BLaER1 (cell line): Measurements from ENCODE around the gene CLSTN2.

Experiments
- H3K27ac ChIP-seq: shearing (Covaris generic); formaldehyde crosslinking; 2 replicates; pipeline ENCODE4 v1.8.1; 2022
- H3K27me3 ChIP-seq: shearing (Covaris generic); formaldehyde crosslinking; 2 replicates; pipeline ENCODE4 v1.8.1; 2022
- H3K36me3 ChIP-seq: shearing (Covaris generic); formaldehyde crosslinking; 2 replicates; pipeline ENCODE4 v1.8.1; 2022
- H3K4me1 ChIP-seq: shearing (Covaris generic); formaldehyde crosslinking; 2 replicates; pipeline ENCODE4 v1.8.1; 2022
- H3K4me2 ChIP-seq: shearing (Covaris generic); formaldehyde crosslinking; 2 replicates; pipeline ENCODE4 v1.8.1; 2022
- H3K4me3 ChIP-seq: shearing (Covaris generic); formaldehyde crosslinking; 2 replicates; pipeline ENCODE4 v1.8.1; 2022
- H3K9ac ChIP-seq: shearing (Covaris generic); formaldehyde crosslinking; 2 replicates; pipeline ENCODE4 v1.8.1; 2022
- H3K9me3 ChIP-seq: shearing (Covaris generic); formaldehyde crosslinking; 2 replicates; pipeline ENCODE4 v1.8.1; 2022
- H4K20me1 ChIP-seq: shearing (Covaris generic); formaldehyde crosslinking; 2 replicates; pipeline ENCODE4 v1.8.1; 2022
- Cebpa-rat ChIP-seq: shearing (Covaris generic); IDR thresholded peaks from 2 replicates; pipeline ENCODE4 v1.8.1; 2022

CLSTN2 gene

DNA sequence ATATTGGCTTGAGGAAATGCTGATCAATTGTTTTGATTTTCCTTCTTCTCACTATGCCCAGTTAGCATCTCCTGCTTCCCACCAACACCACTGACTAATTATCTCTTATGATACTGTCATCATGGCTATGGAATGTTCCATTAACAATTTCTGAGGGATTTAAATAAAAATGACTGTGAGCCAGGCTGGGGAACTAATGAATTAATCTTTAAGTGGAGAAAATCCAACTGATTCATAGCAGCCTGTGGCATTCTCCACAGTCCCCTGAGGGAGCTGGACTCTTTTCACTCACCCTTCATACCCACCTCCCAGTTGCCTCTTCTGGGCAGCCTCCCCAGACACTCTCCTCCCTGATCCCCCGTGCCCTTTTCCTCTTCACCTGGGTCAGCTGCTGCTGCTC lies 353.6 kb downstream of the CLSTN2 start:
- no peak overlapping the region for H3K4me3 ChIP-seq
- no peak overlapping the region for H3K27ac ChIP-seq
- no peak overlapping the region for H3K9ac ChIP-seq
- H3K9me3 ChIP-seq = no peaks in the 10 kb centered on the region
- no peak for TF ChIP-seq Cebpa-rat
- H3K4me1 ChIP-seq = no peaks in the 10 kb centered on the region
- no peaks in the 10 kb centered on the region for H3K36me3 ChIP-seq
- no peak overlapping the region for H3K4me2 ChIP-seq
- no peaks in the 10 kb centered on the region for H3K27me3 ChIP-seq
- no peaks in the 10 kb centered on the region for H4K20me1 ChIP-seq

DNA sequence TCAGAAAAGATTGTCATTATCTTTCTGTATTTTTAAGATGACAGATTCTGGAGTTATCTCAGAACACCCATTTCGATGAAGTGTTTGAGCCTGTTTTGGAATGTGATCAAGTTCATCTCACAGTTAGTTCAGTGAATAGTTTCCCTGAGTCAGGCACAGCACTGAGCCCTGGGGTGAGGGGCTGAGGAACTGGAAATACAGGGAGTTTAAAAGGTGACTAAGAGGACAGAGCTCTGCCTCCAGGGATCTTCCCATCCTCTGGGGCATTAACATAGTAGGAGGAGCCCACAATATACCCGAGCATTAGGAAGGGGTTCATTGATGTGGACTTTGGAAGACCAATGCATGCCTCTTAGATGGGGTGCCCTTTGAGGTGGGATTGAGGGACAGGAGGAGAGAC lies 355.1 kb downstream of the CLSTN2 start:
- no peak overlapping the region for H3K4me3 ChIP-seq

DNA sequence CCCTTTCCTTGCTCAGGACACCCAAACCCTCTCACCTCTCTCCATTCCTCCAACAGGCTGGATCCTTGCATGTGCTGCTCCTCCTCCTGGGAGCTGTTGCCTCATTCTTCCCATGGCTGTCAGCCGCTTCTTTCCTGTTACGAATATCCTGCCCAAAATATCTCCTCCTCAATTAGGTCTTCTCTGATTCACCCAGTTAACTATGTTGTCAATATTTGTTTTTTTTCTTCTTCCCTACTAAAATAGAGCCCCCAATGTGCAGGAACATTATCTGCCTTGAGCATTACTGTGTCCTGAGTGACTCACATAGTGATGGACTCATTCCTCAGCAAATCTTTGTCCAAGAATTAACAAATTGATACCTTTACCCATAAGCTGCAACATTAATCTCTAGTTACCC lies 357.2 kb downstream of the CLSTN2 start:
- H3K4me1 ChIP-seq = no peaks in the 10 kb centered on the region
- H3K27ac ChIP-seq = no peak overlapping the region
- H3K9me3 ChIP-seq = no peaks in the 10 kb centered on the region
- TF ChIP-seq Cebpa-rat = no peak
- no peaks in the 10 kb centered on the region for H3K36me3 ChIP-seq
- no peak overlapping the region for H3K4me2 ChIP-seq
- no peaks in the 10 kb centered on the region for H4K20me1 ChIP-seq
- no peak overlapping the region for H3K9ac ChIP-seq
- no peak overlapping the region for H3K4me3 ChIP-seq
- H3K27me3 ChIP-seq = no peaks in the 10 kb centered on the region

More for the DNA sequence above, 355.1 kb downstream of the CLSTN2 start:
- no peaks in the 10 kb centered on the region for H3K4me1 ChIP-seq
- H3K4me2 ChIP-seq = no peak overlapping the region
- TF ChIP-seq Cebpa-rat = no peak
- no peak overlapping the region for H3K27ac ChIP-seq
- H3K36me3 ChIP-seq = no peaks in the 10 kb centered on the region
- H4K20me1 ChIP-seq = no peaks in the 10 kb centered on the region
- H3K9me3 ChIP-seq = no peaks in the 10 kb centered on the region
- no peaks in the 10 kb centered on the region for H3K27me3 ChIP-seq
- H3K9ac ChIP-seq = no peak overlapping the region

- H3K9ac ChIP-seq = no peak overlapping the region
Measured at GRCh38 chr3:140292684-140293083, 357.7 kb downstream of the CLSTN2 start.

GRCh38 chr3:140294058-140294457 lies 359.1 kb downstream of the CLSTN2 start:
- no peaks in the 10 kb centered on the region for H3K4me1 ChIP-seq
- no peaks in the 10 kb centered on the region for H4K20me1 ChIP-seq
- no peaks in the 10 kb centered on the region for H3K9me3 ChIP-seq
- no peak overlapping the region for H3K9ac ChIP-seq
- H3K4me2 ChIP-seq = no peak overlapping the region
- H3K27ac ChIP-seq = no peak overlapping the region
- no peak for TF ChIP-seq Cebpa-rat
- no peak overlapping the region for H3K4me3 ChIP-seq
- no peaks in the 10 kb centered on the region for H3K36me3 ChIP-seq
- H3K27me3 ChIP-seq = no peaks in the 10 kb centered on the region

More at GRCh38 chr3:140292684-140293083, 357.7 kb downstream of the CLSTN2 start:
- Histone ChIP-seq H3K4me1 (no peaks in the 10 kb centered on the region), H3K4me3 (no peak overlapping the region), H3K36me3 (no peaks in the 10 kb centered on the region), H3K27me3 (no peaks in the 10 kb centered on the region), H4K20me1 (no peaks in the 10 kb centered on the region), H3K4me2 (no peak overlapping the region), H3K27ac (no peak overlapping the region), H3K9me3 (no peaks in the 10 kb centered on the region)
- TF ChIP-seq Cebpa-rat = no peak

DNA sequence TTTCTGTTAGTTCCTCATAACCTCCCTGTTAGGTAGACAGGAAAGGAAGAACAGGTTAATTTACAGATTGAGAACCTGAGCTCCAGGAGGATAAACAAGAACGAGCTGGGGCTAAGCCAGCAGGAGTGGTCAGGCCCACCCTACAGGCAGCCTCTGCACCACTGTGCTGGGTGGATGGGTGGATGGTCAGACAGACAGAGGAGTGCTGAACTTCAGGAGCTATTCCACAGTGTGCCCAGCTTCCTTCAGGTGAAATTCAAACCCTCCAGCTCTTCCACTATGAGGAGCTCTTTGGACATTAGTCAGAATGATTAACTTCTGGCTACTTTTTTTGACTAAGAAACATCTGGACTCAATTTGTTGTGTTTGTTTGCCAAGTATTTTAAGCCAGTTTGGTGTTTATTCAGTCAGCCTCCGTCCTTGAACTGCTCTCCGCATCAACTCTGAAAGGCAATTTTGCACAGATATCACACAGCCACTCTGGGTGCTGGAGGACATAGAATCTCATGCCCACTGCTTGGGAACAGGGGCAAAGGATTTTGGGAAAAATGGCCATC lies 361.9 kb downstream of the CLSTN2 start:
- Histone ChIP-seq H3K27me3 (no peaks in the 10 kb centered on the region), H3K9me3 (no peaks in the 10 kb centered on the region), H3K9ac (no peak overlapping the region), H4K20me1 (no peaks in the 10 kb centered on the region), H3K36me3 (no peaks in the 10 kb centered on the region), H3K4me1 (no peaks in the 10 kb centered on the region), H3K4me3 (no peak overlapping the region), H3K4me2 (no peak overlapping the region), H3K27ac (no peak overlapping the region)
- TF ChIP-seq Cebpa-rat = no peak

DNA sequence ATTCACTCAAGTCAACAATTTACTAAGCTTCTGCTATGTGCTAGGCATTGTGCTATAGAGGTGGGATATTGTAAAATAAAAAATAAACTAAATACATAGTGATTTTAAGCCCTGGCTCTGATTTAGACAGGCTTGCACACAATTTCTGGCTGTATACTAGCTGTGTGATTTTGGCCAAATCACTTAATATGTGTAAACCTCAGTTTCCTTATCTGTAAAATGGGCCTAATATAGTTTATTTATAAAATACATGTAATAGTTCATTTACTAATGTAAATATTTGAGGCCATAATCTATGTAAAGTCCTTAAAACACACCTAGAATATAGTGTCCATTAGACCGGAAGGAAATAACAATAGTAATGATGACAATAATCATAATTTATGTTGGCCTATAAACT lies 363.1 kb downstream of the CLSTN2 start:
- H3K27ac ChIP-seq = no peak overlapping the region
- H3K4me3 ChIP-seq = no peak overlapping the region
- no peaks in the 10 kb centered on the region for H3K36me3 ChIP-seq
- no peaks in the 10 kb centered on the region; the same call in 1 of the 2 replicates for H3K27me3 ChIP-seq
- no peaks in the 10 kb centered on the region for H3K9me3 ChIP-seq
- no peak overlapping the region for H3K9ac ChIP-seq
- no peak overlapping the region for H3K4me2 ChIP-seq
- H3K4me1 ChIP-seq = no peaks in the 10 kb centered on the region
- no peaks in the 10 kb centered on the region for H4K20me1 ChIP-seq
- TF ChIP-seq Cebpa-rat = no peak

DNA sequence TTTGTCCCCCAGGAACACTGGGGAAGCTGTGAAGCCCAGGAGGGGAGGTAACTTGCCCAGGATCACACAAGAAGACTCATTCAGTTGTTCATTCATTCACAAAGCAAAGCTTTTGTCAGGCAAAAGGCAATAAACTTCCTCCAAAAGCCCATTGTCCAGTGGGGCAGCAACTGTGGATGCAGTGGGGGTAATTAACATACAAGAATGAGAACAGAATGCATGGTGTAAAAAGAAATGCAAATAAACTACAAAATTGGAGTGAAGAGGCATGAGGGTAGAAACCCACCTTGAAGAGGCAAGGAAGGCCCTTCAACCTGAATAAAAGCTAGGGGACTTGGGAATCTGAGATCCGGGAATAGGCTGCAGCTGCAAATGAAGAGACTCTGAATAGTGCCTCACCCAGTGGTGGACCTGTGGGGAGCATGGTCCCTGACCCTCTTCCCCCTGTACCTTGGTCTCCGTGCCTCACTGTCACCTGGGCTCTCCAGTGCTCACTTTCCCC lies 363.6 kb downstream of the CLSTN2 start:
- H3K4me2 ChIP-seq = no peak overlapping the region
- H3K9ac ChIP-seq = no peak overlapping the region
- TF ChIP-seq Cebpa-rat = no peak
- no peaks in the 10 kb centered on the region for H3K9me3 ChIP-seq
- no peaks in the 10 kb centered on the region for H4K20me1 ChIP-seq
- H3K27me3 ChIP-seq = no peaks in the 10 kb centered on the region; the same call in 1 of the 2 replicates
- H3K36me3 ChIP-seq = no peaks in the 10 kb centered on the region
- no peak overlapping the region for H3K27ac ChIP-seq
- no peaks in the 10 kb centered on the region for H3K4me1 ChIP-seq
- no peak overlapping the region for H3K4me3 ChIP-seq

GRCh38 chr3:140303875-140304274 lies 368.9 kb downstream of the CLSTN2 start:
- Histone ChIP-seq H4K20me1 (no peaks in the 10 kb centered on the region), H3K27ac (no peak overlapping the region), H3K9ac (no peak overlapping the region), H3K4me1 (no peaks in the 10 kb centered on the region), H3K9me3 (no peaks in the 10 kb centered on the region), H3K4me3 (no peak overlapping the region), H3K27me3 (no peaks in the 10 kb centered on the region; the same call in 1 of the 2 replicates), H3K36me3 (no peaks in the 10 kb centered on the region), H3K4me2 (no peak overlapping the region)
- no peak for TF ChIP-seq Cebpa-rat

DNA sequence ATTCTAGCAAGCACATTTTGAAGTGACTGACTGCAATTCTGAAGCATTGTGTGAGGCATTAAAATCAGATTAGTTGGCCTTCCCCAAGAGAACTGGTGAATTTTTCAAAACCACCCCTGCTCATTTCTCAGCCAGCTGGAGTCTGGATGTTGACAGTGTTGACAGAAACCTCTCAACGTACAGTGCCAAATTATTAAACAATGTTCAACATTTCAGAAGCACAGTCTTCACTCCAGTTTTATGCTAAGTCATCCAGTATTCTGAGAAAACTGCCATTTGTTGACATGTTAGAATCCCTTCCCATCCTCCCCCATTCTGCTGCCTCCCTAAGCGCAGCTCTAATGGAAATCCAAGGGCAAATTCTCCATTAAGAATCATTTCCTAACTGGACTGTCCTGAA lies 373.6 kb downstream of the CLSTN2 start:
- no peak overlapping the region for H3K4me3 ChIP-seq
- no peak overlapping the region for H3K4me2 ChIP-seq
- no peak overlapping the region for H3K9ac ChIP-seq
- no peaks in the 10 kb centered on the region for H4K20me1 ChIP-seq
- no peaks in the 10 kb centered on the region for H3K36me3 ChIP-seq
- no peaks in the 10 kb centered on the region for H3K27me3 ChIP-seq
- H3K9me3 ChIP-seq = no peaks in the 10 kb centered on the region
- no peak overlapping the region for H3K27ac ChIP-seq
- no peaks in the 10 kb centered on the region for H3K4me1 ChIP-seq
- no peak for TF ChIP-seq Cebpa-rat

GRCh38 chr3:140311428-140311827 lies 376.4 kb downstream of the CLSTN2 start:
- TF ChIP-seq Cebpa-rat = no peak
- Histone ChIP-seq H4K20me1 (no peaks in the 10 kb centered on the region), H3K4me1 (no peaks in the 10 kb centered on the region), H3K4me3 (no peak overlapping the region), H3K9ac (no peak overlapping the region), H3K4me2 (no peak overlapping the region), H3K36me3 (no peaks in the 10 kb centered on the region), H3K27ac (no peak overlapping the region), H3K27me3 (no peaks in the 10 kb centered on the region), H3K9me3 (no peaks in the 10 kb centered on the region)
